ENCODE data around the gene PRKAR2A.
"Not testable (repeated sequence)": the region's sequence is repeated elsewhere in the genome, so short reads cannot be mapped to it uniquely, and the experiment has no call there.

Gene PRKAR2A

DNA sequence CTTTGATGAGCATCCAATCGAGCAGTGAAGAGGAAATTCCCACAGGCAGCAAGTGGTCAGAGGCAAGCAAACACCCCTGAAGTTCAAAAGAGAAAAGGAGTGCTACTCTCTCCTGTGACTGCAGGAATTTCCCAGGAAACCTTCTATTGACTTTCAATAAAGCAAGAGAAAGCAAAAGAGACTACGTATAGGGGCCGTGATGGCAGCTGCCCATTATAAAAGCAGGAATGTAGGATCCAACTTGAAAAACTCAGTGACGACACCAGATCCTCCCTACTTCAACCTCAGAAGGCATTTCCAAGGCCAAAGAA, 77.5 kb downstream of the PRKAR2A start:
- DNase-seq = no peak

DNA sequence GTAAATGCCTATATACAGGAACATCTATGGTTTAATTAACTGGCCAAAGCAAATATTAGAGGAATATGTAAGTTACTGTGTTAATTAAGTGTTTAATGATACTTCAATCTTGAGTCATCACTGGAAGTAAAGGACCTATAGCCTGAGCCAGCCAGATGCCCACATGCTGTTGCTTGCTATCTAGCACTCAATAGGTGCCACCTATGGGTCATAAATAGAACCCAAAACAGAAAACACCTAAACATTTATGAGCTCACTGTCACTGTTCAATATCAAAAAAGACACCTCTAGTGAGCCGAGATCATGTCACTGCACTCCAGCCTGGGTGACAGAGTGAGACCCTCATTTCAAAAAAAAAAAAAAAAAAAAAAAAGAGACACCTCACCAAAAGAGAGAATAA, 82.3 kb downstream of the PRKAR2A start:
- DNase-seq = no peak

DNA sequence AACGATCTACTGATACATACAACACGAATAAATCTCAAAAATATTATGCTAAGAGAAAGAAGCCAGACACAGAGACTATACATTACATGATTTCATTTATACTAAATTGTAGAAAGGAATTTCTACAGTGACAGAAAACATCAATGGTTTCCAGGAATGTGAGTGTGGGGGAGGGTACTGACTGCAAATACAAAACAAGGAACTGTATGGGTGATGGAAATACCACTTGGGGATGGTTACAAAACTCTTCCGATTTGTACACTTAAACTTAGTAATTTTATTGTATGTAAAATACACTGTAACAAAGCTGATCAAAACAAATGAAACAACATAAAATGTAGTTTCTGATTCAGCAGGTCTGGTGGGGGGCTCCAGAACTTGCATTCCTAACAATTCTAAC, 84.9 kb downstream of the PRKAR2A start:
- DNase-seq = no peak

DNA sequence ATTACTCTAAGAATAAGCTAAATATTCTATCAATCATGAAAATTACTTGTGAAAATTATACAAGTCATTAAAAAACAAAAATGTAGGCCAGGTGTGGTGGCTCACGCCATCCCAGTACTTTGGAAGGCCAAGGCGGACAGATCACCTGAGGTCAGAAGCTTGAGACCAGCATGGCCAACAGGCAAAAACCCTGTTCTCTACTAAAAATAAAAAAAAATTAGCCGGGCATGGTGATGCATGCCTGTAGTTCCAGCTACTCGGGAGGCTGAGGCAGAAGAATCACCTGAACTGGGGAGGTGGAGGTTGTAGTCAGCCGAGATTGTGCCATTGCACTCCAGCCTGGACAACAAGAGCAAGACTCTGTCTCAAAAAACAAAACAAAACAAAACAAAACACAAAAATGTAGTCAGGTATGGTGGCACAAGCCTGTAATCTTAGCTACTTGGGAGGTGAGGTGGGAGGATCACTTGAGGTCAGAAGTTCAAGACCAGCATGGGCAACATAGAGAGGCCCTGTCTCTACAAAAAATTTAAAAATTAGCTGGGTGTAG, 87.6 kb downstream of the PRKAR2A start:
- not testable (repeated sequence) for DNase-seq

DNA sequence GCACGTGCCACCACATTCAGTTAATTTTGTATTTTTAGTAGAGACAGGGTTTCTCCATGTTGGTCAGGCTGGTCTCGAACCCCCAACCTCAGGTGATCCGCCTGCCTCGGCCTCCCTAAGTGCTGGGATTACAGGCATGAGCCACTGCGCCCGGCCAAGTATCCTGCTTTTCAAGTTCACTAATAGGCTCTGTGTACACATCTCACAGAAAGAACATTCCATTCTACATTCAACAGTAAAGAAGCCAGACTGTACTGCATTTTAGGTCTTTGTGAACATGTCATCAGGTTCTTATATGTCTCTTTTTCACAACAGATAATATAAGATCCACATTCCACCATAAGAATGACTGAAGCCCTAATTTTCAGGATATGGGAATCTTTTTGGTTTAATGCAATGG, 88.1 kb downstream of the PRKAR2A start:
- not testable (repeated sequence) for DNase-seq

DNA sequence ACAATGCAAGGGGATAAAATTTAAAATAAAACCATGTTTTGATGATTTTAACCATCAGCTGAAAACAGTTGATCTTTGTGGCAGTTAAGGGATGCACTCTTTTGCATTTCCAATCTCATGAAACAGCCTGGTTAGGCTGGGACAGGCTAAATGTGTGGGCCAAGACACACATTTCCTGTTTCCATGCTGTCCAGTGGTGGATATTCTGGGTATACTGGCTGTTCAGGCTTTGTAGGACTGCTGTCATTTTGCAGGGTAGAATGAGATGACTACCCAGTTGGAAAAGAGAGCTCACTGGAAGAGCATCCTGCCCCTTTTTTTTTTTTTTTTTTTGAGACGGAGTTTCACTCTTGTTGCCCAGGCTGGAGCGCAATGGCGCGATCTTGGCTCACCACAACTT, 88.6 kb downstream of the PRKAR2A start:
- DNase-seq = no peak

DNA sequence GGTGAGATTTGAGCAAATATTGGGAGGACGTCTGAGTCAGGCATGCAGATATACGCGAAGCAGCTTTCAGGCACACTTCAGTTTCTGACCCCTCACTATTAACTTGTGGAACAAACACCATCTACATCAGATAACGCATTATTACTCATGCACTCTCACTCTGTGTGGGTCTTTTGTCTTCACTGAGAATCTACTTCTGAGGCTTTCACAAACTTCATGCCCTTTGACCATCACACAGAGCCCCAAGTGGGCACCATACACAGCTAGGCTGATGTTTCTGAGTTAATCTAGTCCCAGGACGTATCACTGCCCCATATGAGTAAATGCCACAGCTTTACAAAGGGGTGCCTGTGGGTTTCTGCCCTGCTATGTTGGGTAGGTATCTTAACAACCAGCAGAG, 91.0 kb downstream of the PRKAR2A start:
- DNase-seq = no peak

DNA sequence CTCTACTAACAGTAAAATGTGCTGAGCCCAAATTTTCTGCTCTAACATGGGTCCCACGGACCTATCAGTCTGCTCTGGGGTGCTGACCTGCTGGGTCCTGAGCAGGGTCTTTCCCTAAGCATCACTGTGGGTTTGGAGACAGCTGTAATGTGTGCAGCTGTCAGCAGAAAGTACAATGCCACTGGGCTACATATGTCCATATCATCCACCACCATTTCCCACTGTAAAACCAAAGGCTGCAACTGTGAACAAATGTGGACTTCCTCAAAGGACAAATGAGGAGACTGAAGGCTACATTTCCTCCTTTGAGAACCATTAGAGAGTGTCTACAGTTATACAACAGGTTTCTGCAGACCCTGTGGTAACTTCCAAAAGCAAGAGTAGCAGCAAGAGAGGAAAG, 96.8 kb downstream of the PRKAR2A start:
- no peak for DNase-seq

DNA sequence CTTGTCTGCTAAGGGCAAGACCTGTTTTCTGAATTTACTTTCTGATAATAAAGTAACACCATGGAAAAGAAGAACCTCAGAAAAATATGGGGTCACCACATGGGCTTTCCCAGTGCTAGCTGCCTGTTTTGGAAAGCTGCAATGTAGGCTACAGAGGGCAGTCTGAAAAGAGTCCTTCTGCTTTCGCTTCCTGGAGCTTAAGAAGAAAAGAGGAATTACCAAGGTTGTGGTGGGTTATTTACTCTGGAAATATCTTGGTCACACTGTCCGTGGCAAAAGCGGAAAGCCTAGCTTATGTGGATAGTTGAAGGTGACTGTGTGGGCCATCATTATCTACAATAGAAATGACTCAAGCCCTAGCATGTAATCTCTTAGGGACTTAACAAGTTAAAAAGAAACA, 98.9 kb downstream of the PRKAR2A start:
- no peak for DNase-seq

DNA sequence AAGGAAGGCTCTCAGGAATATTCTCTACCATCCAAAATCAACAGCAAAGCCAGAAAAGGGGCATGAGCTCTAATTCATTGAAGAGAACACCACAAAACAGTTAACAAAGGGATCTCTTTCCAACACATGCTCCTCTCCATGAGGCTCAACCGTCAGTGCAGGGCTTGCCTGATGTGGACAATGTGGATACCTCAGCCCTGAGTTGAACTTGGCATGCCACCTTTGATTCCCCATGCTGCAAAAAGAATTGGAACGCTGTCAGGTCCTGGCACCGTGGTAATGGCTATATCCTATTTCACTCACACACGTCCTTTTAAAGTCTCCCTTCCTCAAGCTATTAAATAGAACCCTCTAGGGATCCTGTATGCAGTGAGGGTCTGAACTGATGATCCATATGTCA, 100.0 kb downstream of the PRKAR2A start:
- no peak for DNase-seq

DNA sequence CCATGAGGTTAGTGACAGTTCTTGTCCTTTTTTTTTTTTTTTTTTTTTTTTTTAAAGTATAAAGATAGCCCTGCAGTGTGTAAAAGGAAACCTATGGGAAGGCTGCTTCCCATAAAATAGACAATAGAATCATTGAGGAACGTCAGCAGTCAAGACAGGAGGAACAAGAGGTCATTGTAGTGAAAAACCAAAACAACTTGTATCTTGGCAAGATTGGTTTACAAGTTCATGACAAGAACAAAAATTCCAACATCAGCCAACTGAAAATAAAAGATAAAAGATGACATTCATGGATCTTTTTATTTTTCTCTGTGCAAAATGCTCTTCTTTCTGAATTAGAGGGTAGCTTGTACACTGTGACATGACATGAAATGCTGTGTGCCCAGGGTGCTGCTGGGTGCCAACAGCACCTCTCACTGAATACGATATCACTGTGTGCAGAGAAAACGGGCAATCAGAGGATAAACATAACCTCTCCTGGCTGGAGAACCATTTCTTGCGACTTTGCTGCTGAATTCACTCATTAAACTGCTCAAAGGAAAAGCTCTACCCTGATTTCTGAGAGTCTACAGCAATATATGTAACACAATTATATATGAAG, 100.6 kb downstream of the PRKAR2A start:
- DNase-seq = no peak

DNA sequence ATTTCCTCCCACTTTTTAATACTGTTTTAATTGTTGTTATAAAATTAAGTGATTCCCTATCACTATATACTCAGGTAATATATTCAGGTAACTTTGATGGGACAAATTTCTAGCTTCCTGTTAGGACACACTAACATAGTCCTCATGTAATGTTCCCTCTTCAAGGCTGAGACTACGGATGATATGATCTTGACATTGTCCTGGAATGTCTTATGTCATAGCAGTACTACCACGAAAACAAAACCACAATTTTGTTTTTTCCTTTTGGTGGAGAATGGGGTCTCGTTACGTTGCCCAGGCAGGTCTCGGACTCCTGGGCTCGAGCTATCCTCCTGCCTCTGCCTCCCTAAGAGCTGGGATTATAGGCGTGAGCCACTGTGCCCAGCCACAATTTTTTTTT, 103.9 kb downstream of the PRKAR2A start:
- no peak for DNase-seq

DNA sequence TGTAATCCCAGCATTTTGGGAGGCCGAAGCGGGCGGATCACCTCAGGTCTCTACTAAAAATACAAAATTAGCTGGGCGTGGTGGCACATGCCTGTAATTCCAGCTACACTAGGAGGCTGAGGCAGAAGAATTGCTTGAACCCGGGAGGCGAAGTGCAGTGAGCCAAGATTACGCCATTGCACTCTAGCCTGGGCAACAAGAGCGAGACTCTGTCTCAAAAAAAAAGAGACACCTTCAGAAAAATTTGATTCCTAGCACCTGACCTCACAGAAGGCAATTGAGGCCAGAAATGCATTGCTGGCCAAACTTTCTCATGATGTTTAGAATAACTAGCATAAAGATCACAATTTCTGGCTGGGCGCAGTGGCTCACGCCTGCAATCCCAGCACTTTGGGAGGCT, 106.4 kb downstream of the PRKAR2A start:
- not testable (repeated sequence) for DNase-seq

DNA sequence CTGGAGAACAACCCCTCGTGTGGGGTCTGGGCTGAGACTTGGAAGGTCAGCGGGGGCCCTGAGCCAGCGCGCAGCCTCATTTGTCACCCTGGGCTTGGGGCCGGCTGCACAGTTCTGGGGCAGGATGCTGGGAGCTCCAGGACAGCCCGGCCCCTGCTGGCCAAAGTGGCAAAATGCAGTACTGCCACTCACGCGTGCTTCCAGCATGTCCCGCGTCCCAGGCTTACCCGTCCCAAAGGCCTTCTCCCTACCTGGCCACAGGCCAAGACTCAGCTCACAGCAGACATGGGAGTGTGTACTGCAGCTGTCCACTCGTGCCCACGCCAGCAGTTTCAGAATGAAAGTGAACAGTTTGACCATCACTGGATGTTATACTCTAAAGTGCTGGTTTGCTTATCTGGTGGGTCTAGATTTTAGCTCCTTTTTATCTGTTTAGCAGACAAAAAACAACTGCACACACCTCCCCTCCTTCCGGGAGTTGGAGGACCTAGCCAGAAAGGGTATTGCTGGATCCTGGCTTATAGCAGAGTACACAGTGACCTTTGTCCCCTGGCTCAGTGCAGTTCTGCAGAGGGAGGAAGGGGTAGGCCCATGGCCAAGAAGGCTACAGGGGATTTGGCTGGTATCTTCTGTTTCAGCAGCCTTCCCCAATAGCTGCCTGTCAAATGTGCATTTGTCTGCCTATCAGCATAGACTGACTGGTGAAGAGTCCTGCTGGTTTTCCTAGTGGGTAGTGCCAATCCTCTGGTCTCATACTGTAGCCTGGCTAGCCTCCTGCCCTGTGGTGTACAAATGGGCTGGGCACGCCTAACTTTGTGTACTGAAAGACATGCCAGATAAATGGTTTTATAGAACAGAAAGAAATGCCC, 107.5 kb downstream of the PRKAR2A start:
- peak; percentile 50 for DNase-seq

DNA sequence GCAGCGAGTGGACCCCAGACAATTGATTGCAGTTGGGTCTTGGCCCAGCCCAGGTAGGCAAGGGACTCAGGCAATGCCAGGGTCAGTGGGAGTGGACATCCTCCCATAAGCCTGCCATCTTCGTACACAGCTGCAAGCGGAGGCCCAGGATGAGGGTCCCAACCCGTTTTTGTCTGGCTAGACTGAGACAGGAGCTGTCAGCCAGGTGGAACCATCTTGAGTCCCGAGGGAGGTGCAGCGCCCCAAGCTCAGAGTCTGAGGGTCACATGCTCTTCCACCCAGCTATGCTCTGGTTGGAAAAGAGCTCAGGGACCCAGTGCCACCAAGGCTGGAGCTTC, 108.1 kb downstream of the PRKAR2A start:
- no peak for DNase-seq

DNA sequence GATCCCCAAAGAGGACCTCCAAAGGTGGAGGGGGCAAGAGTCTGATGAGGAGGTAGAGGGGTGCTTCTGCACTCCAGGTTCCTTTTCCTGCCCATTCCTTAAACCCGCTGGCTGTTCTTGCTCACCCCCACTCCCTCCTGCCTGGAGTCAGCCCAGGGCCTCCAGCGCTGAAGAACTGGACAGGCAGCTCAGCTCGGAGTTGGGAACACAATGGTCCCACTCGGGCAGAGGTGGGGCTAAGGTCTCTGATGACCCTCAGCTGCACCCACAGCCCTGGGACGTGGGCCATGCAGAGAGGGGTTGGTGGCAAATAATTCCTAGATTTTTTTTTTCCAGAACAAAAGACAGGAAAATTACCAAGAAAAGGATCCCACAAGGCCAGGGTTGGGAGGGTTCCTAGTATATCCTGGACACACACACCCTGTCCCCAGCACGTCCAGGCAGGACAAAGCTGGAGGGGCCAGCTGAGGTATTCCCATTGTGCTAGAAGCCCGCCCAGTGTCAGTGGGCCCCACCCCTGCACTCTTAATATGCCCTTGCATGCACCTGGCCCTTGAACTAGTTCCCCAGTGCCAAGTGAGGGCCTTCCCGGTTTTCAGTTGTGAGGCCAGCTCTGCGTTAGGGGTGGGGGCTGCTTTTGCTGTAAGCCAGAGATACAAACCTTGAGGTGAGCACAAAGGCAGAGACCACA, 108.6 kb downstream of the PRKAR2A start:
- DNase-seq = no peak

DNA sequence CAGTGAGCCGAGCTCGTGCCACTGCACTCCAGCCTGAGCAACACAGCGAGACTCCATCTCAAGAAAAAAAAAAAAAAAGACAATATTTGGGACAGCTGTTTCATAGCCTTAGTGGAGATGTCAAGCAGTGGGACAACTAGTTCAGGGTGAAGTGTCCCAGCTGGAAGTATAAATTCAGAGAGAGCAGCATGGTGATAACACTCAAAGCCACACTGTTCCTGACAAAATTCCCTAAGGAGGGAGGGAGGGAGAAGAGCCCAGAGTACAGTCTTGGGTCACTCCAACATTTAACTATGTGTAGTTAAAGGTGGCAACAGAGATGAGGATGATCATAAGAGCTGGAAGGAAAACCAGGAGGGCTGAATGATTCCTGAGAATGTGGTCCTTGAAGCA, 109.5 kb downstream of the PRKAR2A start:
- no peak for DNase-seq

DNA sequence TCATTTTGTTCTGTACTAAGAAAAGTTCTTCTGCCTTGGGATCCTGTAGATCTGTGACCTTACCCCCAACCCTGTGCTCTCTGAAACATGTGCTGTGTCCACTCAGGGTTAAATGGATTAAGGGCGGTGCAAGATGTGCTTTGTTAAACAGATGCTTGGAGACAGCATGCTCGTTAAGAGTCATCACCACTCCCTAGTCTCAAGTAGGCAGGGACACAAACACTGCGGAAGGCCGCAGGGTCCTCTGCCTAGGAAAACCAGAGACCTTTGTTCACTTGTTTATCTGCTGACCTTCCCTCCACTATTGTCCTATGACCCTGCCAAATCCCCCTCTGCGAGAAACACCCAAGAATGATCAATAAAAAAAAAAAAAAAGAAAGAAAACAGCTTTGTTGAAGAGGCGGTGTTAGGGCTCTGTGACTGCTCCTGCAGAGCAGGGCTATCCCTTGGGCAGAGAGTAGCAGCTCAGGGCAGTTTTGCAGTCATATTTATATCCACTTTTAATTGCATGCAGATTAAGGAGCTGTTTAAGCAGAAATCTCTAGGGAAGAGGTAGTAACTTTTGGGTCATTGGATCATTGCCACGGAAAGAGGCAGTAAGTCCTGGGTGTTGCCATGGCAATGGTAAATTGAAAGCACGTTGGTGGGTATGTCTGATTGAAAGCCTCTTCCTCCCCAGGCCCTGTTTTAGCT, 112.5 kb downstream of the PRKAR2A start:
- DNase-seq = not testable (repeated sequence)

DNA sequence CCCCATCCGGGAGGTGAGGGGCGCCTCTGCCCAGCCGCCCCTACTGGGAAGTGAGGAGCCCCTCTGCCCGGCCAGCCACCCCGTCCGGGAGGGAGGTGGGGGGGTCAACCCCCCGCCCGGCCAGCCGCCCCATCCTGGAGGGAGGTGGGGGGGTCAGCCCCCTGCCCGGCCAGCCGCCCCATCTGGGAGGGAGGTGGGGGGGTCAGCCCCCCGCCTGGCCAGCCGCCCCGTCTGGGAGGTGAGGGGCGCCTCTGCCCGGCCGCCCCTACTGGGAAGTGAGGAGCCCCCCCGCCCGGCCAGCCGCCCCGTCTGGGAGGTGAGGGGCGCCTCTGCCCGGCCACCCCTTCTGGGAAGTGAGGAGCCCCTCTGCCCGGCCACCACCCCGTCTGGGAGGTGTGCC, 113.1 kb downstream of the PRKAR2A start:
- not testable (repeated sequence) for DNase-seq

DNA sequence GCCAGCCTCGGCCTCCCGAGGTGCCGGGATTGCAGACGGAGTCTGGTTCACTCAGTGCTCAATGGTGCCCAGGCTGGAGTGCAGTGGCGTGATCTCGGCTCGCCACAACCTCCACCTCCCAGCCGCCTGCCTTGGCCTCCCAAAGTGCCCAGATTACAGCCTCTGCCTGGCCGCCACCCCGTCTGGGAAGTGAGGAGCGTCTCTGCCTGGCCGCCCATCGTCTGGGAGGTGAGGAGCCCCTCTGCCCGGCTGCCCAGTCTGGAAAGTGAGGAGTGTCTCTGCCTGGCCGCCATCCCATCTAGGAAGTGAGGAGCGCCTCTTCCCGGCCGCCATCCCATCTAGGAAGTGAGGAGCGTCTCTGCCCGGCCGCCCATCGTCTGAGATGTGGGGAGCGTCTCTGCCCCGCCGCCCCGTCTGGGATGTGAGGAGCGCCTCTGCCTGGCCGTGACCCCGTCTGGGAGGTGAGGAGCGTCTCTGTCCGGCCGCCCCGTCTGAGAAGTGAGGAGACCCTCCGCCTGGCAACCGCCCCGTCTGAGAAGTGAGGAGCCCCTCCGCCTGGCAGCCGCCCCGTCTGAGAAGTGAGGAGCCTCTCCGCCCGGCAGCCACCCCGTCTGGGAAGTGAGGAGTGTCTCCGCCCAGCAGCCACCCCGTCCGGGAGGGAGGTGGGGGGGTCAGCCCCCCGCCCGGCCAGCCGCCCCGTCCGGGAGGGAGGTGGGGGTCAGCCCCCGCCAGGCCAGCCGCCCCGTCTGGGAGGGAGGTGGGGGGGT, 113.7 kb downstream of the PRKAR2A start:
- DNase-seq = not testable (repeated sequence)

DNA sequence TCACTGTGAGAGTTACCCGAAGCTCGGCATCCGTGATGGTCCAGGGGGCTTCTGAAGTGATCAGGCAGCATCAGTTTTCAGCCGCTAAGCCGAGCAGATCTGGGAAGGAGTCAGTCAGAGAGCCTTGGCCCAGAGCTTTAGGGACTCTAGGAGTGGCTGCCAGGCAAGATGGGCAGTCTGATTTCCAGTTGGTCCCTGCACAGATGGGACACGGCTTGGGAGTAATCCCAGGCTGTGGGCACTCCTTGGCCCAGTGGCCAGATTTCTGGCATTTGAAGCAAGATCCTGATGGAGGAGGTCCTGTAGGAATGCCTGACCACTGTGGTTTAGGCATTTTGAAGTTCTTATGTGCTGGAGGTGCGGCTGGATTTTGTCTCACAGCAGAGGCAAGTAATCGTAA, 120.2 kb downstream of the PRKAR2A start:
- no peak for DNase-seq

DNA sequence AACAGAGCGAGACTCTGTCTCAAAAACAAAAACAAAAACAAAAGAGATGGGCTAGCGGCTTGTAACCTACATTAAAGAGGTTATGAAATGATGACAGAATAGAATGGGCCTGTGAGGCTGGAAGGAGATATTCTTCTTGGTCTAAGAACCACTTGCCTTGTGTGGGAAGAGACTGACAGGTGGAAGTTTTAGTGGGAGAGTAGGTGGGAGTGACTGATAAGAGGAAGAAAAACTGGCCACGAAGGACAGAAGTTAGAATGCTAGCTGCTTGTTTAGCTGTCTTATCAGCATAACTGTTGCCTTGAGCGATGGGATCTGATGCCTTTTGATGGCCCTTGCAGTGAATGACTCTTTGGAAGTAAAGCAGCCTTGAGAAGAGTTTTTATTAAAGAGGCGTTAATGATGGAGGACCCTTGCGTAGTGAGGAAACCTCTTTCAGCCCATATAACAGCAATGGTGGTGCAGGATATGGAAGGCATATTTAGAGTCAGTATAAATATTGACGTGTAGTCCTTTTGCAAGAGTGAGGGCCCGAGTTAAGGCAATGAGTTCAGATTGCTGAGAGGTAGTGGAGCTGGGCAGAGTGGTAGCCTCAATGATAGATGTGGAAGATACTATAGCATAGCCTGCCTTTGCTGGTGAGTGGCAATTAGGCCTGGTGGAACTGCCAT, 122.4 kb downstream of the PRKAR2A start:
- DNase-seq = not testable (repeated sequence)
